Mesenchymal stem cell (in vitro differentiated cells and primary cell): ENCODE measurements around the gene POLA1.

ENCODE experiments used
- DNase-seq: peaks from one replicate; pipeline ENCODE4 v3.0.0-alpha.2; 2013
- H2AFZ ChIP-seq: one replicate; pipeline ENCODE4 v1.6.1; 2013; ENCODE audit warnings: low read depth, mild to moderate bottlenecking, control low read depth, inconsistent platforms, low read length, moderate library complexity
- H2AK5ac ChIP-seq: 2 replicates; pipeline ENCODE4 v1.6.1; 2013; ENCODE audit warnings: low read length, moderate library complexity, mild to moderate bottlenecking, inconsistent platforms; ENCODE audit not compliant: severe bottlenecking
- H2BK120ac ChIP-seq: one replicate; pipeline ENCODE4 v1.6.1; 2013; ENCODE audit warnings: low read depth, mild to moderate bottlenecking, inconsistent platforms, low read length, moderate library complexity
- H2BK12ac ChIP-seq, 2 experiments: one replicate each; pipeline ENCODE4 v1.6.1; 2013; ENCODE audit warnings: inconsistent platforms in 2 of 2, low read length in 2 of 2, mild to moderate bottlenecking in 2 of 2, moderate library complexity in 2 of 2, control low read depth in 1 of 2
- H2BK15ac ChIP-seq: one replicate; pipeline ENCODE4 v1.6.1; 2013; ENCODE audit warnings: mild to moderate bottlenecking, low read depth, inconsistent platforms; ENCODE audit not compliant: poor library complexity, severe bottlenecking
- H2BK5ac ChIP-seq: 2 replicates; pipeline ENCODE4 v1.6.1; 2013; ENCODE audit warnings: low read depth, mild to moderate bottlenecking, low read length, control low read depth, inconsistent platforms; ENCODE audit not compliant: poor library complexity, severe bottlenecking
- H3K14ac ChIP-seq, 2 experiments: one replicate each; pipeline ENCODE4 v1.6.1; 2013; ENCODE audit warnings: inconsistent platforms in 2 of 2, low read length in 2 of 2, control low read depth in 1 of 2, mild to moderate bottlenecking in 1 of 2, moderate library complexity in 1 of 2
- H3K18ac ChIP-seq, 2 experiments: one replicate each; pipeline ENCODE4 v1.6.1; 2013; ENCODE audit warnings: inconsistent platforms in 2 of 2, low read length in 2 of 2, control low read depth in 1 of 2, low read depth in 1 of 2, mild to moderate bottlenecking in 1 of 2
- H3K23ac ChIP-seq, 2 experiments: one replicate each; pipeline ENCODE4 v1.6.1; 2013; ENCODE audit warnings: inconsistent platforms in 2 of 2, low read length in 2 of 2, mild to moderate bottlenecking in 2 of 2, moderate library complexity in 2 of 2, control low read depth in 1 of 2
- H3K27ac ChIP-seq: 2 replicates; pipeline ENCODE4 v1.5.1; 2013; ENCODE audit warnings: mild to moderate bottlenecking, moderate library complexity, low read length, control low read depth, inconsistent platforms; ENCODE audit not compliant: poor library complexity, severe bottlenecking
- H3K27me3 ChIP-seq, 2 experiments: 2 replicates each; pipeline versions ENCODE4 v1.6.1 to v1.7.0; 2013; ENCODE audit warnings: low read length in 2 of 2, mild to moderate bottlenecking in 2 of 2, moderate library complexity in 2 of 2, control low read depth in 1 of 2, inconsistent platforms in 1 of 2; ENCODE audit not compliant: control insufficient read depth in 1 of 2, insufficient read depth in 1 of 2
- H3K36me3 ChIP-seq, 2 experiments: 2 replicates each; pipeline versions ENCODE4 v1.6.1 to v1.7.0; 2013; ENCODE audit warnings: low read length in 2 of 2, control low read depth in 1 of 2, inconsistent platforms in 1 of 2, low read depth in 1 of 2, mild to moderate bottlenecking in 1 of 2; ENCODE audit not compliant: insufficient read depth in 2 of 2, control insufficient read depth in 1 of 2
- H3K4ac ChIP-seq, 2 experiments: one replicate each; pipeline ENCODE4 v1.6.1; 2013; ENCODE audit warnings: inconsistent platforms in 2 of 2, low read length in 2 of 2, mild to moderate bottlenecking in 2 of 2, moderate library complexity in 2 of 2, control low read depth in 1 of 2, low read depth in 1 of 2
- H3K4me1 ChIP-seq: 2 replicates; pipeline ENCODE4 v1.6.1; 2013; ENCODE audit warnings: low read depth, low read length, control low read depth; ENCODE audit not compliant: control insufficient read depth, insufficient read depth
- H3K4me2 ChIP-seq: 2 replicates; pipeline ENCODE4 v1.6.1; 2013; ENCODE audit warnings: low read length, mild to moderate bottlenecking, inconsistent platforms; ENCODE audit not compliant: poor library complexity, severe bottlenecking
- H3K4me3 ChIP-seq, 2 experiments: 2 replicates each; pipeline versions ENCODE4 v1.5.1 to v1.7.0; 2013; ENCODE audit warnings: low read length in 2 of 2, mild to moderate bottlenecking in 2 of 2, control low read depth in 1 of 2, low read depth in 1 of 2; ENCODE audit not compliant: insufficient read depth in 1 of 2
- H3K79me1 ChIP-seq: replicated peaks from 2 replicates; pipeline ENCODE4 v1.6.1; 2013; ENCODE audit warnings: mild to moderate bottlenecking, control low read depth, low read length, inconsistent platforms; ENCODE audit not compliant: poor library complexity, severe bottlenecking
- H3K9ac ChIP-seq: 2 replicates; pipeline ENCODE4 v1.7.0; 2013; ENCODE audit warnings: mild to moderate bottlenecking, low read length, moderate library complexity
- H3K9me3 ChIP-seq: 2 replicates; pipeline ENCODE4 v1.7.0; 2013; ENCODE audit warnings: mild to moderate bottlenecking, low read length; ENCODE audit not compliant: control insufficient read depth
- H4K8ac ChIP-seq: one replicate; pipeline ENCODE4 v1.6.1; 2013; ENCODE audit warnings: inconsistent platforms, mild to moderate bottlenecking, low read length, moderate library complexity
- H4K91ac ChIP-seq: one replicate; pipeline ENCODE4 v1.6.1; 2013; ENCODE audit warnings: mild to moderate bottlenecking, low read length, inconsistent platforms
- WGBS: methylation state at CpG from one replicate; pipeline ENCODE4 v1.1.7; 2013; ENCODE audit warnings: mixed read lengths; 5-methylcytosine and 5-hydroxymethylcytosine counted together

POLA1 gene

GRCh38 chrX:24983931-24984330 is 290.2 kb downstream of the POLA1 start:
- Histone ChIP-seq H3K79me1 (no peaks in the 10 kb centered on the region), H3K4me1 (peaks cover 2% of the 10 kb centered on the region), H3K18ac (no peak overlapping the region), H3K4ac (no peak overlapping the region), H3K23ac (no peak overlapping the region), H3K9me3 (no peaks in the 10 kb centered on the region), H2BK15ac (no peak overlapping the region), H2AK5ac (no peak overlapping the region), H2BK120ac (no peak overlapping the region), H4K8ac (no peak overlapping the region), H3K27me3 (no peaks in the 10 kb centered on the region), H3K14ac (no peak overlapping the region), H3K27ac (no peak overlapping the region), H3K36me3 (no peaks in the 10 kb centered on the region), H4K91ac (no peak overlapping the region), H3K4me2 (no peak overlapping the region), H2BK5ac (no peak overlapping the region), H3K9ac (no peak overlapping the region), H3K4me3 (no peak overlapping the region), H2AFZ (no peak overlapping the region), H2BK12ac (no peak overlapping the region)
- 100% methylated on average over 1 of the region's 3 CpGs for WGBS
- DNase-seq: no peak

- H4K91ac ChIP-seq: no peak overlapping the region
- H2BK15ac ChIP-seq: no peak overlapping the region
- H2AK5ac ChIP-seq: no peak overlapping the region
- H2AFZ ChIP-seq: no peak overlapping the region
- H3K36me3 ChIP-seq: no peaks in the 10 kb centered on the region
- H3K9ac ChIP-seq: no peak overlapping the region
- no peak overlapping the region for H3K27ac ChIP-seq
- no peak overlapping the region for H3K4me3 ChIP-seq
- no peak overlapping the region for H4K8ac ChIP-seq
- no peak overlapping the region for H2BK12ac ChIP-seq
- H3K18ac ChIP-seq: no peak overlapping the region
- H3K23ac ChIP-seq: no peak overlapping the region
- H3K4me2 ChIP-seq: no peak overlapping the region
- no peak overlapping the region for H2BK120ac ChIP-seq
- H3K79me1 ChIP-seq: no peaks in the 10 kb centered on the region
- H3K14ac ChIP-seq: no peak overlapping the region
- peaks cover 2% of the 10 kb centered on the region for H3K4me1 ChIP-seq
- no peaks in the 10 kb centered on the region for H3K9me3 ChIP-seq
- WGBS: 100% methylated on average over 1 of the region's 1 CpG
- DNase-seq: no peak
- no peaks in the 10 kb centered on the region for H3K27me3 ChIP-seq
- H3K4ac ChIP-seq: no peak overlapping the region
- H2BK5ac ChIP-seq: no peak overlapping the region
Measured at GRCh38 chrX:24985120-24985519, 291.4 kb downstream of the POLA1 start.

GRCh38 chrX:24987731-24988130 is 294.0 kb downstream of the POLA1 start:
- Histone ChIP-seq H3K9ac (no peak overlapping the region), H3K27ac (no peak overlapping the region), H2BK15ac (no peak overlapping the region), H2BK5ac (no peak overlapping the region), H4K91ac (no peak overlapping the region), H3K4ac (no peak overlapping the region), H3K4me2 (no peak overlapping the region), H3K4me3 (no peak overlapping the region), H3K18ac (no peak overlapping the region), H2AK5ac (no peak overlapping the region), H3K9me3 (no peaks in the 10 kb centered on the region), H2BK12ac (no peak overlapping the region), H3K27me3 (no peaks in the 10 kb centered on the region), H2BK120ac (no peak overlapping the region), H3K23ac (no peak overlapping the region), H3K36me3 (no peaks in the 10 kb centered on the region), H2AFZ (no peak overlapping the region), H3K14ac (no peak overlapping the region), H4K8ac (no peak overlapping the region), H3K4me1 (no peaks in the 10 kb centered on the region), H3K79me1 (no peaks in the 10 kb centered on the region)
- DNase-seq: no peak
- 94% methylated on average over 2 of the region's 4 CpGs for WGBS

GRCh38 chrX:24988314-24988713 is 294.6 kb downstream of the POLA1 start:
- Histone ChIP-seq H3K4me1 (no peaks in the 10 kb centered on the region), H2BK12ac (no peak overlapping the region)

More at GRCh38 chrX:24988314-24988713, 294.6 kb downstream of the POLA1 start:
- Histone ChIP-seq H4K91ac (no peak overlapping the region), H2BK5ac (no peak overlapping the region), H4K8ac (no peak overlapping the region), H3K4me2 (no peak overlapping the region), H3K27me3 (peaks cover 0 to 5% of the 10 kb centered on the region in 2 experiments), H2AFZ (no peak overlapping the region), H3K36me3 (no peaks in the 10 kb centered on the region), H3K23ac (no peak overlapping the region), H3K14ac (no peak overlapping the region), H3K79me1 (no peaks in the 10 kb centered on the region), H3K4ac (no peak overlapping the region), H3K4me3 (no peak overlapping the region), H3K27ac (no peak overlapping the region), H3K9me3 (no peaks in the 10 kb centered on the region), H2BK15ac (no peak overlapping the region), H3K9ac (no peak overlapping the region), H3K18ac (no peak overlapping the region), H2AK5ac (no peak overlapping the region), H2BK120ac (no peak overlapping the region)
- WGBS: 82% methylated on average over 4 of the region's 4 CpGs
- no peak for DNase-seq
